HepG2 (cell line): Measurements from ENCODE around the gene MST1R. TPM values are rescaled to one million over a fixed set of nuclear protein-coding genes. Genes with fewer than 3 reads are reported as not detected.

ENCODE experiments used
- CREM ChIP-seq, 2 experiments: sonication (generic) in 1 of 2; formaldehyde crosslinking in 1 of 2; IDR thresholded peaks; 2 replicates each; pipeline versions ENCODE4 v1.4.0 to v1.6.1; 2016 to 2020; ENCODE audit warnings: antibody characterized with exemption in 1 of 2, mild to moderate bottlenecking in 1 of 2, missing genetic modification reagents in 1 of 2
- DNMT1 ChIP-seq: sonication (generic); formaldehyde crosslinking; IDR thresholded peaks from 2 replicates; pipeline ENCODE4 v1.5.1; 2020; ENCODE audit warnings: mild to moderate bottlenecking, missing genetic modification reagents
- HNF4A ChIP-seq: sonication (generic); formaldehyde crosslinking; IDR thresholded peaks from 2 replicates; pipeline ENCODE4 v1.4.0; 2020; ENCODE audit warnings: missing genetic modification reagents
- KLF16 ChIP-seq, 2 experiments: sonication (generic) in 1 of 2; formaldehyde crosslinking in 1 of 2; IDR thresholded peaks; 2 replicates each; pipeline versions ENCODE4 v1.6.1 to v1.8.0; 2016 to 2023; ENCODE audit warnings: missing genetic modification reagents in 2 of 2, missing compliant biosample characterization in 1 of 2
- NBN ChIP-seq: fragments of 450-650 bp; conservative IDR thresholded peaks from 2 replicates; pipeline ENCODE4 v1.6.1; 2017
- PCBP1 ChIP-seq: fragments of 200-400 bp; formaldehyde crosslinking; IDR thresholded peaks from 2 replicates; pipeline ENCODE4 v1.6.1; 2017; ENCODE audit warnings: mild to moderate bottlenecking, low read depth, low read length, borderline replicate concordance
- PHB2 ChIP-seq: fragments of 450-650 bp; IDR thresholded peaks from 2 replicates; pipeline ENCODE4 v1.6.1; 2018; ENCODE audit not compliant: partially characterized antibody
- RARG ChIP-seq: sonication (generic); formaldehyde crosslinking; IDR thresholded peaks from 2 replicates; pipeline ENCODE4 v1.4.0; 2020; ENCODE audit warnings: low read depth, mild to moderate bottlenecking, missing genetic modification reagents
- SMARCC2 ChIP-seq: fragments of 450-650 bp; IDR thresholded peaks from 2 replicates; pipeline ENCODE4 v1.6.1; 2017; ENCODE audit warnings: antibody characterized with exemption, mild to moderate bottlenecking
- SOX6 ChIP-seq, 2 experiments: fragments of 450-650 bp in 1 of 2; sonication (generic) in 1 of 2; formaldehyde crosslinking in 1 of 2; IDR thresholded peaks; 2 replicates each; pipeline versions ENCODE4 v1.4.0 to v1.6.1; 2017 to 2020; ENCODE audit warnings: antibody characterized with exemption in 1 of 2, mild to moderate bottlenecking in 1 of 2, missing genetic modification reagents in 1 of 2
- SRSF9 ChIP-seq: fragments of 200-400 bp; formaldehyde crosslinking; IDR thresholded peaks from 2 replicates; pipeline ENCODE4 v1.6.1; 2018; ENCODE audit warnings: borderline replicate concordance, mild to moderate bottlenecking, low read depth, low read length; ENCODE audit not compliant: insufficient read depth, poor library complexity, severe bottlenecking
- SUZ12 ChIP-seq: fragments of 150-350 bp; IDR thresholded peaks from 2 replicates; pipeline ENCODE4 v1.6.1; 2014; ENCODE audit warnings: low read depth, low read length
- XBP1 ChIP-seq: sonication (generic); formaldehyde crosslinking; IDR thresholded peaks from 2 replicates; pipeline ENCODE4 v1.5.0; 2020; ENCODE audit warnings: missing genetic modification reagents
- ZFP41 ChIP-seq: sonication (generic); formaldehyde crosslinking; IDR thresholded peaks from 2 replicates; pipeline ENCODE4 v1.4.0; 2020; ENCODE audit warnings: mild to moderate bottlenecking, missing genetic modification reagents, borderline replicate concordance
- ZIK1 ChIP-seq: sonication (generic); formaldehyde crosslinking; IDR thresholded peaks from 2 replicates; pipeline ENCODE4 v1.5.0; 2020; ENCODE audit warnings: mild to moderate bottlenecking, low read depth, missing genetic modification reagents, borderline replicate concordance
- ZNF253 ChIP-seq: sonication (generic); formaldehyde crosslinking; IDR thresholded peaks from 2 replicates; pipeline ENCODE4 v1.8.0; 2022; ENCODE audit warnings: mild to moderate bottlenecking, missing genetic modification reagents, borderline replicate concordance
- ZNF367 ChIP-seq: sonication (generic); formaldehyde crosslinking; IDR thresholded peaks from 2 replicates; pipeline ENCODE4 v1.4.0; 2020; ENCODE audit warnings: missing genetic modification reagents, borderline replicate concordance
- ZNF720 ChIP-seq: sonication (generic); formaldehyde crosslinking; IDR thresholded peaks from 2 replicates; pipeline ENCODE4 v1.4.0; 2020; ENCODE audit warnings: missing genetic modification reagents
- ZNF749 ChIP-seq: sonication (generic); formaldehyde crosslinking; IDR thresholded peaks from 2 replicates; pipeline ENCODE4 v1.8.0; 2022; ENCODE audit warnings: mild to moderate bottlenecking, missing genetic modification reagents, moderate library complexity, borderline replicate concordance
- ZSCAN21 ChIP-seq: sonication (generic); formaldehyde crosslinking; IDR thresholded peaks from 2 replicates; pipeline ENCODE4 v1.8.0; 2022; ENCODE audit warnings: mild to moderate bottlenecking, missing genetic modification reagents, moderate library complexity, borderline replicate concordance
- polyA plus RNA-seq, 8 experiments: library from polyadenylated mRNA; depleted of rRNA in 3 of 8; stranded (reverse) in 7 of 8; unstranded in 1 of 8; fragments of >200 nt; fragmentation: Illumina TruSeq in 4 of 8; extraction: Trizol in 4 of 8; gene quantifications; 2 replicates each; pipeline versions ENCODE4 v1.2.1 to v1.2.3, GENCODE V29; 2011 to 2016; ENCODE audit warnings: low read depth in 4 of 8, missing spikeins in 1 of 8, mixed read lengths in 1 of 8; ENCODE audit not compliant: insufficient read depth in 1 of 8
- total RNA-seq, 5 experiments: library from RNA; depleted of rRNA; stranded (reverse); fragments of >200 nt; fragmentation: Illumina TruSeq; extraction: Trizol; gene quantifications; 2 replicates each; pipeline ENCODE4 v1.2.3, GENCODE V29; 2016; ENCODE audit warnings: low read depth in 1 of 5
- TF ChIP-seq, protein P1 (sequence below): sonication (generic); formaldehyde crosslinking; IDR thresholded peaks from 2 replicates; pipeline ENCODE4 v1.9.0; 2022; ENCODE audit warnings: missing genetic modification reagents, mild to moderate bottlenecking, borderline replicate concordance
- TF ChIP-seq, protein P2 (sequence below): sonication (generic); formaldehyde crosslinking; IDR thresholded peaks from 2 replicates; pipeline ENCODE4 v1.8.1; 2023; ENCODE audit warnings: mild to moderate bottlenecking, missing genetic modification reagents
- TF ChIP-seq, protein P3 (sequence below): sonication (generic); formaldehyde crosslinking; IDR thresholded peaks from 2 replicates; pipeline ENCODE4 v1.5.0; 2020; ENCODE audit warnings: mild to moderate bottlenecking, low read depth, missing genetic modification reagents, borderline replicate concordance
- TF ChIP-seq, protein P4 (sequence below): sonication (generic); formaldehyde crosslinking; IDR thresholded peaks from 2 replicates; pipeline ENCODE4 v1.4.0; 2020; ENCODE audit warnings: missing genetic modification reagents

Gene MST1R
- total and polyA plus RNA-seq, 2 of the 13 experiments (the other 11 are each of a cell fraction or from before 2014, with no cell fraction given): 0.11 to 0.77 TPM

DNA sequence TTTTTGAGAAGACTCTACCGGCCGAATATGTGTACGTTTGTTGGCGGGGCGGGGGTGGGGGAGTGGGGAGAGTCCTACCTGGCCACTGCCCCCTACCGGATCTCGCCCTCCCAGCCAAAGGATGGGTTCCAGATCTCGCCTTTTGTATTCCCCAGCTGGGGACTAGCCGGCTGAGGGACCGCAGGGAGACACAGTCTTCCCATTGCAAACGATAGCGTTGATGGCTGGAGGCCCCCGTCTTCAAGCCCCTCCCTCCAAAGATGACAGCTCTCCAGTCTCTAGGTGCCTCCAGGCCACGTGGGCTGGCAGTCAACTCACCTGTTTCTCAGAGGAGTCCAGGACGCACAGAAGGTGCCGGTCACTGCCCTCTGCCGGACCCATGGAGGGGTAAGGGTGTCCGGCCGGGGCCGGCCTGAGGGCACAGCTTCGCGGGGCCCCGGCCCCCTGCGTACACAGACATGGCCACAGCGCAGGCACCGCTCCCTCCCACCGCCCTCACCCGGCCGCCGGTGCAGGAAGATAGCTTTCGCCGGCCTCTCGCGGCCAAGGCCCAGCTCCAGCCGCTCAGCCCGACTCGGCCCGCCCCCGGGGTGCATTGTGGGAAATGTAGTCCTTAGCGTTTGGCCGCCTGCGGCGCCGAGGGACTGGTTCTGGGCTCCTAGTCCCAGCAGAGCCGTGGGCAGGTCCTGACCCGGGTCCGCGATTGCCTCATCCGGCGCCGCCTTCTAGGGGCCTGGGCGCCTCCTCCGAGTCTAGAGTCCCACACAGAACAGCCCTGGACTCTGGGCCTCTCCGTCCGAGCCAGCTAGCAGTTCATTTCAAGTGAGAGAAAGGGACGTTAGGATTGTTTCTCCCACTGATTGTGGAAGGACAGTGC lies 25.9 kb upstream of the MST1R start, which contains the start of gene MON1A (continued):
- TF ChIP-seq, protein P1, sequence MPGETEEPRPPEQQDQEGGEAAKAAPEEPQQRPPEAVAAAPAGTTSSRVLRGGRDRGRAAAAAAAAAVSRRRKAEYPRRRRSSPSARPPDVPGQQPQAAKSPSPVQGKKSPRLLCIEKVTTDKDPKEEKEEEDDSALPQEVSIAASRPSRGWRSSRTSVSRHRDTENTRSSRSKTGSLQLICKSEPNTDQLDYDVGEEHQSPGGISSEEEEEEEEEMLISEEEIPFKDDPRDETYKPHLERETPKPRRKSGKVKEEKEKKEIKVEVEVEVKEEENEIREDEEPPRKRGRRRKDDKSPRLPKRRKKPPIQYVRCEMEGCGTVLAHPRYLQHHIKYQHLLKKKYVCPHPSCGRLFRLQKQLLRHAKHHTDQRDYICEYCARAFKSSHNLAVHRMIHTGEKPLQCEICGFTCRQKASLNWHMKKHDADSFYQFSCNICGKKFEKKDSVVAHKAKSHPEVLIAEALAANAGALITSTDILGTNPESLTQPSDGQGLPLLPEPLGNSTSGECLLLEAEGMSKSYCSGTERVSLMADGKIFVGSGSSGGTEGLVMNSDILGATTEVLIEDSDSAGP: peak; percentile 87; the same call in 1 of the 2 replicates
- TF ChIP-seq XBP1 (CRISPR knock-in tag): no peak
- no peak for TF ChIP-seq PHB2
- TF ChIP-seq, protein P2, sequence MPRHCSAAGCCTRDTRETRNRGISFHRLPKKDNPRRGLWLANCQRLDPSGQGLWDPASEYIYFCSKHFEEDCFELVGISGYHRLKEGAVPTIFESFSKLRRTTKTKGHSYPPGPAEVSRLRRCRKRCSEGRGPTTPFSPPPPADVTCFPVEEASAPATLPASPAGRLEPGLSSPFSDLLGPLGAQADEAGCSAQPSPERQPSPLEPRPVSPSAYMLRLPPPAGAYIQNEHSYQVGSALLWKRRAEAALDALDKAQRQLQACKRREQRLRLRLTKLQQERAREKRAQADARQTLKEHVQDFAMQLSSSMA: 0 out of 2 replicates have a peak, but pooled peaks have one; percentile 53
- no peak for TF ChIP-seq ZSCAN21 (CRISPR knock-in tag)
- no peak for TF ChIP-seq ZFP41 (CRISPR knock-in tag)
- no peak for TF ChIP-seq ZNF749 (CRISPR knock-in tag)
- no peak for TF ChIP-seq DNMT1 (CRISPR knock-in tag)
- TF ChIP-seq KLF16 (CRISPR knock-in tag; IDR thresholded peaks at IDR 0.05): peak in 1 of 2 experiments; percentile 93; a peak in 2 of 4 replicates
- TF ChIP-seq ZNF253: no peak
- no peak for TF ChIP-seq ZNF720 (CRISPR knock-in tag)
- peak; percentile 88; the same call in 1 of the 2 replicates for TF ChIP-seq PCBP1
- TF ChIP-seq ZIK1 (CRISPR knock-in tag): peak; percentile 42; the same call in 1 of the 2 replicates
- TF ChIP-seq SMARCC2: no peak
- TF ChIP-seq HNF4A: peak; percentile 89
- TF ChIP-seq, protein P3, sequence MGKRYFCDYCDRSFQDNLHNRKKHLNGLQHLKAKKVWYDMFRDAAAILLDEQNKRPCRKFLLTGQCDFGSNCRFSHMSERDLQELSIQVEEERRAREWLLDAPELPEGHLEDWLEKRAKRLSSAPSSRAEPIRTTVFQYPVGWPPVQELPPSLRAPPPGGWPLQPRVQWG (CRISPR knock-in tag): no peak
- 0 out of 2 replicates have a peak, but pooled peaks have one; percentile 9 for TF ChIP-seq ZNF367
- no peak for TF ChIP-seq RARG (CRISPR knock-in tag)
- no peak for TF ChIP-seq NBN
- no peak for TF ChIP-seq SRSF9
- TF ChIP-seq, protein P4, sequence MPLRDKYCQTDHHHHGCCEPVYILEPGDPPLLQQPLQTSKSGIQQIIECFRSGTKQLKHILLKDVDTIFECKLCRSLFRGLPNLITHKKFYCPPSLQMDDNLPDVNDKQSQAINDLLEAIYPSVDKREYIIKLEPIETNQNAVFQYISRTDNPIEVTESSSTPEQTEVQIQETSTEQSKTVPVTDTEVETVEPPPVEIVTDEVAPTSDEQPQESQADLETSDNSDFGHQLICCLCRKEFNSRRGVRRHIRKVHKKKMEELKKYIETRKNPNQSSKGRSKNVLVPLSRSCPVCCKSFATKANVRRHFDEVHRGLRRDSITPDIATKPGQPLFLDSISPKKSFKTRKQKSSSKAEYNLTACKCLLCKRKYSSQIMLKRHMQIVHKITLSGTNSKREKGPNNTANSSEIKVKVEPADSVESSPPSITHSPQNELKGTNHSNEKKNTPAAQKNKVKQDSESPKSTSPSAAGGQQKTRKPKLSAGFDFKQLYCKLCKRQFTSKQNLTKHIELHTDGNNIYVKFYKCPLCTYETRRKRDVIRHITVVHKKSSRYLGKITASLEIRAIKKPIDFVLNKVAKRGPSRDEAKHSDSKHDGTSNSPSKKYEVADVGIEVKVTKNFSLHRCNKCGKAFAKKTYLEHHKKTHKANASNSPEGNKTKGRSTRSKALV (CRISPR knock-in tag): peak; percentile 72
- no peak for TF ChIP-seq SOX6 (IDR thresholded peaks at IDR 0.05)
- TF ChIP-seq SOX6 (CRISPR knock-in tag; IDR thresholded peaks at IDR 0.05): peak; percentile 73; the same call in 1 of the 2 replicates
- peak; percentile 69 for TF ChIP-seq CREM (IDR thresholded peaks at IDR 0.05)
- no peak for TF ChIP-seq CREM (CRISPR knock-in tag; IDR thresholded peaks at IDR 0.05)
- TF ChIP-seq SUZ12: peak; percentile 70
